ENCODE measurements around the gene MLX.
"Not testable (repeated sequence)": the region's sequence is repeated elsewhere in the genome, so short reads cannot be mapped to it uniquely, and the experiment has no call there.

The MLX gene

GRCh38 chr17:42609814-42610801, 43.2 kb downstream of the MLX start:
- DNase-seq = peak in 5 of 10 donors; percentile 10 to 86 (median 27)
- intact Hi-C loops (cut with DNase I) = loop anchor here (1.0 kb wide), 1 partner anchor 69 kb away; no protein-coding TSS in a partner anchor

DNA sequence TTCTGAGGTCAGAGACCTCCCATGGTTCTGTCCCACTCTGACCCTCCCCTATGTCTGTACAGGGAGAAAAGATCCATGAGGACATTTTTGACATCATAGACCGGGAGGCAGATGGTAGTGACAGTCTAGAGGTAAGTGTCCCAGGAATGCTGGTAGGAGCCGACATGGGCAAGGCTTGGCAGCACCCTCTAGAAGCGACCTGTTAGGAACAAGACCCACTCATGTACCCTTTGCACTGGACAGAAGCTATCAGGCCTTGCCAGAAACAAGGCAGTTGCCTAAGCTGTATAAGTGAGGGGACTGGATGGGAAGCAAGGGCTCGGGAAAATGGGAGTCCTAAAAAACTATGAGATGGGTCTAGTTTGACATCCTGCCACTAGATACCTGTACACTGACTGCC, 45.1 kb downstream of the MLX start:
- intact Hi-C loops (cut with DNase I) = no loop called here
- no peak for DNase-seq

- no peak for DNase-seq
- intact Hi-C loops (cut with DNase I) = no loop called here
Observed at GRCh38 chr17:42613699-42614295, 46.9 kb downstream of the MLX start.

DNA sequence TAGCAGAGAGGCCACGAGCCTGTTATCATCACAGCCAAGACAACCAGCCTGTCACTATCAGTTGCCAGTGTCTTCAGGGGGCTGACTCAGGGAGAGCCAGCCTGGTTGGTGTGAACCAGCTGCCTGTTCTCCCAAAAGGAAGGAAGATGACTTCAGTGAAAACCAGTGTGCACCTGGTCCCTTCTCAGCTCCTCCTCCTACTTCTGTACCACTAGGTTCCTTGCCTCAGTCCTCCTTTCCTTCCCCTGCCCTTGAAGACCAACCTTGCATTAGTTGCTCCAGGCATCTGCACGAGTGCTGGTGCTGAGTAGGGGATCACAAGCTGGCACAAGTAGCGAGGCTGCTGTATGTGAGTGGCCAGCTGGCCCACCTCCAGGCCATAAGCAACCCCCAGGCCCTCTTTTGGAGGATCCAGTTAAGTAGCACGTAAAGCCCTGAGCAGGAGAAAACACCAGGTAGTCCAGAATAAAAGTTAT, 51.1 kb downstream of the MLX start:
- intact Hi-C loops (cut with DNase I) = no loop called here
- no peak for DNase-seq

GRCh38 chr17:42618442-42619150, 51.7 kb downstream of the MLX start:
- intact Hi-C loops (cut with DNase I) = no loop called here
- peak in 2 of 10 donors; percentile 27 to 71 for DNase-seq

DNA sequence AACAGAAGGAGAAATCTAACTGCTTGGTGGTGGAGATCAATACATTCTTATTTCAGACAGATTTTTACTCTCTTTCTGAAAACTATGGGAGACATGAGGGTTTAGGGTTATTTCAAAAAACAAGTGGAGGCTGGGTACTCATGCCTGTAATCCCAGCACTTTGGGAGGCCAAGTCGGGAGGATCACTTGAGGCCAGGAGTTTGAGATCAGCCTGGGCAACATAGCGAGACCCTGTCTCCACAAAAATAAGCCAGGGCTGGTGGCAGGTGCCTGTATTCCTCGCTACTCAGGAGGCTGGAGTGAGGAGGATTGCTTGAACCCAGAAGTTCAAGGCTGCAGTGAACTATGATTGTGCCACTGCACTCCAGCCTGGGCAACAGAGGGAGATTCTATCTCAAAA, 55.1 kb downstream of the MLX start:
- intact Hi-C loops (cut with DNase I); DNase-seq: not testable (repeated sequence)

Data from posterior cingulate gyrus (tissue), 11 donors.